Neural progenitor cell (in vitro differentiated cells): ENCODE results near the gene ZNF324. TPM values are rescaled to one million over a fixed set of nuclear protein-coding genes. Genes with fewer than 3 reads are reported as not detected.
A peak's percentile ranks its signal among the peaks of the same experiment; 100 is the strongest.
"Not testable (repeated sequence)": the region's sequence is repeated elsewhere in the genome, so short reads cannot be mapped to it uniquely, and the experiment has no call there.

Experiments
- DNase-seq: peaks from one replicate; pipeline ENCODE4 v3.0.0-alpha.2; 2016; ENCODE audit warnings: low spot score
- H2AFZ ChIP-seq: fragments of 200-600 bp; sonication (generic); replicated peaks from 2 replicates; pipeline ENCODE4 v1.6.1; 2016; ENCODE audit warnings: antibody characterized with exemption
- H3F3A ChIP-seq: fragments of 200-600 bp; sonication (generic); 2 replicates; pipeline ENCODE4 v1.6.1; 2016; ENCODE audit warnings: antibody characterized with exemption, low read depth
- H3K27ac ChIP-seq: fragments of 200-600 bp; sonication (generic); 2 replicates; pipeline ENCODE4 v1.5.1; 2016; ENCODE audit warnings: mild to moderate bottlenecking
- H3K27me3 ChIP-seq: fragments of 200-600 bp; sonication (generic); 2 replicates; pipeline ENCODE4 v1.6.1; 2016; ENCODE audit warnings: mild to moderate bottlenecking, moderate library complexity
- H3K36me3 ChIP-seq: fragments of 200-600 bp; sonication (generic); 2 replicates; pipeline ENCODE4 v1.5.1; 2016
- H3K4me1 ChIP-seq: fragments of 200-600 bp; sonication (generic); 2 replicates; pipeline ENCODE4 v1.6.1; 2016; ENCODE audit warnings: mixed run types
- H3K4me2 ChIP-seq: fragments of 200-600 bp; sonication (generic); 2 replicates; pipeline ENCODE4 v1.6.1; 2016
- H3K4me3 ChIP-seq: fragments of 200-600 bp; sonication (generic); 2 replicates; pipeline ENCODE4 v1.5.1; 2016
- H3K79me2 ChIP-seq: fragments of 200-600 bp; sonication (generic); 2 replicates; pipeline ENCODE4 v1.6.1; 2016; ENCODE audit warnings: low read depth
- H3K9ac ChIP-seq: fragments of 200-600 bp; sonication (generic); 2 replicates; pipeline ENCODE4 v1.6.1; 2016
- H3K9me3 ChIP-seq: fragments of 200-600 bp; sonication (generic); 2 replicates; pipeline ENCODE4 v1.5.1; 2016; ENCODE audit warnings: low read depth
- H4K20me1 ChIP-seq: fragments of 200-600 bp; sonication (generic); 2 replicates; pipeline ENCODE4 v1.6.1; 2016; ENCODE audit warnings: low read depth
- H3K27ac Mint-ChIP-seq: 3 replicates; pipeline ENCODE4 v1.8.0; 2021; ENCODE audit warnings: mixed read lengths
- H3K27me3 Mint-ChIP-seq: 2 replicates; pipeline ENCODE4 v1.8.0; 2022; ENCODE audit warnings: low read depth, mild to moderate bottlenecking, inconsistent platforms, moderate library complexity, mixed read lengths; ENCODE audit not compliant: insufficient read depth
- H3K36me3 Mint-ChIP-seq: 3 replicates; pipeline ENCODE4 v1.8.0; 2021; ENCODE audit warnings: mixed read lengths
- H3K4me1 Mint-ChIP-seq: 3 replicates; pipeline ENCODE4 v1.8.0; 2021; ENCODE audit warnings: mixed read lengths
- H3K4me3 Mint-ChIP-seq: 3 replicates; pipeline ENCODE4 v1.8.0; 2021; ENCODE audit warnings: mild to moderate bottlenecking, moderate library complexity, mixed read lengths
- H3K9me3 Mint-ChIP-seq: 3 replicates; pipeline ENCODE4 v1.8.0; 2020; ENCODE audit warnings: mixed read lengths
- CTCF ChIP-seq: fragments of 200-600 bp; sonication (generic); IDR thresholded peaks from 2 replicates; pipeline ENCODE4 v1.5.1; 2017; ENCODE audit warnings: antibody characterized with exemption, mild to moderate bottlenecking
- EZH2 ChIP-seq: fragments of 200-600 bp; sonication (generic); IDR thresholded peaks from 2 replicates; pipeline ENCODE4 v1.6.1; 2017; ENCODE audit warnings: antibody characterized with exemption, mild to moderate bottlenecking, moderate library complexity
- EZH2phosphoT487 ChIP-seq: fragments of 200-600 bp; sonication (generic); IDR thresholded peaks from 2 replicates; pipeline ENCODE4 v1.6.1; 2017; ENCODE audit warnings: antibody characterized with exemption
- total RNA-seq: library from RNA; depleted of rRNA; stranded (reverse); fragments of >200 nt; gene quantifications from 2 replicates; pipeline ENCODE4 v1.2.3, GENCODE V29; 2015; ENCODE audit warnings: low replicate concordance

Gene ZNF324
- total RNA-seq, 1 donor from 2014 or later = 4.2 TPM

- H3K79me2 ChIP-seq, H4K20me1 ChIP-seq, H3K4me1 ChIP-seq, H3K27ac ChIP-seq, H3F3A ChIP-seq, H3K4me3 ChIP-seq, H3K27ac Mint-ChIP-seq, H2AFZ ChIP-seq, H3K9me3 ChIP-seq, H3K36me3 ChIP-seq, H3K4me2 ChIP-seq, DNase-seq, H3K9ac ChIP-seq: not testable (repeated sequence)
- H3K27me3 Mint-ChIP-seq = peaks cover 20% of the 10 kb centered on the region
- peaks cover 12% of the 10 kb centered on the region for H3K4me1 Mint-ChIP-seq
- H3K4me3 Mint-ChIP-seq = peak overlapping the region; percentile 11
- peaks cover 12% of the 10 kb centered on the region for H3K36me3 Mint-ChIP-seq
- peaks cover 44% of the 10 kb centered on the region for H3K27me3 ChIP-seq
- peaks cover 27% of the 10 kb centered on the region for H3K9me3 Mint-ChIP-seq
These were observed 16.9 kb upstream of the ZNF324 start for GRCh38 chr19:58449980-58450379.

DNA sequence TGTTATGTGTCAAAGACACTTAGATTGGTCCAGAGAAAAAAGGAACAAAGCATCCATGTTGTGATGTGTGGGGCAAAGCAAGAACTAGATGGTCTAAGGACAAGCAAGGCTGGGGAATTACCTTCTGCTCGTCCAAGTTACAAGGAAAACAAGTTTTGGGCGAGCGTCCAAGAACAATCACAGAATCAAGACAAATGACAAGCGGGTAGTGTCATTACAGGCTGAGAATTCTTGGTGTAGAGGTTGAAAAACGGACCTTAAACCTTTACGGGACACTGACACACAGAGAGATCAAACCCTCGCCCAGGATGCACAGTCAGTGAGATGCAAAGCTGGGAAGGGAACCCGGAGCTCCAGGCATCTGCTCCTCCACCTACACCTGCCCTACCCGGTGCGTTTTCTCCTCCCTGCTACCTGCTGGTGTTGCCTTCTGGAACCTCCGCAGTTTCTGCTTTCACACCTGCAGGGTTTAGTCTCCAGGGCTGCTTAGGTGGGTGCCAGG lies 16.0 kb upstream of the ZNF324 start:
- Mint-ChIP-seq H3K36me3 (peaks cover 12% of the 10 kb centered on the region), H3K27ac (no peak overlapping the region), H3K4me1 (peaks cover 12% of the 10 kb centered on the region), H3K27me3 (peaks cover 20% of the 10 kb centered on the region), H3K4me3 (peak overlapping the region; percentile 91), H3K9me3 (peaks cover 27% of the 10 kb centered on the region)
- Histone ChIP-seq H3K4me3 (peak overlapping the region; percentile 83), H3K9me3 (peaks cover 4% of the 10 kb centered on the region), H3F3A (no peaks in the 10 kb centered on the region), H3K79me2 (no peaks in the 10 kb centered on the region), H2AFZ (peak overlapping the region; percentile 88), H3K9ac (no peak overlapping the region), H3K36me3 (no peaks in the 10 kb centered on the region), H3K27me3 (peaks cover 36% of the 10 kb centered on the region), H3K4me2 (peak overlapping the region; percentile 85), H3K27ac (no peak overlapping the region), H4K20me1 (no peaks in the 10 kb centered on the region), H3K4me1 (no peaks in the 10 kb centered on the region)
- TF ChIP-seq EZH2phosphoT487 (no peak), EZH2 (no peak), CTCF (no peak)
- DNase-seq = no peak

DNA sequence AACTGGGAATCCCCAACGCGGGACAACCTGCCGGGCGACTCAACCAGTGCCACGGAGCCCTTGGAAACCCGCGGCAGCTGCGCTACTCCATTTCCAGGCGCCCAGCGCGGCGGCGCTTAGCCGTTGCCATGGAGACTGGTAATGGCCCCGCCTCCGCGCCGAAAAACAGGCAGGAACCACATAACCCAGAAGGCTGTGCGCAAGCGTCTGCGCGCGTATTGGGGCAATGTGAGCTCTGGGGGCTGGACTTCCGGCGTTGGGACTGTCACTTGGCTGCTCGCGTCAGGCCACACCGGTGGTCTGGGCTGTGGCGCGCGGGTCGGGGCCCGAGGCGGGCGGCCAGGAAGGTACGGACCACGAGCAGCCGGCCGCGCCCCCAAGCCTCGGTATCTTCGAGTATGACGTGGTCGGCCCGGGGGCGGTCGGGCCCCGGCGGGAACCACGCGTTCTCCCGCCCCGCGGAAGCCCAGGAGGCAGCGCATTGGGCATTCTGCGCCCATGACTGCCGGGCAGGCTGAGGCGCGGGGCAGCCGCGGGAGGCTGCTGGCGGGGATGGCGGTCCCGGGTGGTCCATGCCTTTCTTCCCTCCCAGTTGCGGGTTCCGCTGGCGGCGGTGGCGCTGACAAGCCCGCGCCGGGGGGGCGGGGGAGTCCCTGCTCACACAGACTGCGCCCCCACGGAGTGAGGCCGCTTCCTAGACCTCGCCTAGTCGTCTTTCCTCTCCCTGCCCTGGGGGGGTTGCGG lies 15.3 kb upstream of the ZNF324 start, which contains the start of gene ZNF324B:
ZNF324B (plus strand) TSS at position 265 of the 744 bp plus-strand sequence. CDS start 2,080 bp downstream, outside the sequence.
- peak; percentile 99 for DNase-seq
- Mint-ChIP-seq H3K36me3 (peaks cover 12% of the 10 kb centered on the region), H3K4me3 (peak within 1 kb of the TSS; percentile 91), H3K9me3 (peaks cover 27% of the 10 kb centered on the region), H3K27me3 (peaks cover 17% of the 10 kb centered on the region), H3K27ac (no peak within 1 kb of the TSS), H3K4me1 (peaks cover 12% of the 10 kb centered on the region)
- TF ChIP-seq EZH2 (peak; percentile 50), CTCF (no peak)
- Histone ChIP-seq H3F3A (no peaks in the 10 kb centered on the region), H3K9ac (no peak within 1 kb of the TSS), H3K27me3 (peaks cover 32% of the 10 kb centered on the region), H3K27ac (no peak within 1 kb of the TSS), H3K36me3 (no peaks in the 10 kb centered on the region), H3K4me3 (peak within 1 kb of the TSS; percentile 83), H3K4me2 (peak within 1 kb of the TSS; percentile 85), H4K20me1 (no peaks in the 10 kb centered on the region), H3K9me3 (peaks cover 4% of the 10 kb centered on the region), H2AFZ (peak within 1 kb of the TSS; percentile 88), H3K79me2 (no peaks in the 10 kb centered on the region), H3K4me1 (no peaks in the 10 kb centered on the region)

DNA sequence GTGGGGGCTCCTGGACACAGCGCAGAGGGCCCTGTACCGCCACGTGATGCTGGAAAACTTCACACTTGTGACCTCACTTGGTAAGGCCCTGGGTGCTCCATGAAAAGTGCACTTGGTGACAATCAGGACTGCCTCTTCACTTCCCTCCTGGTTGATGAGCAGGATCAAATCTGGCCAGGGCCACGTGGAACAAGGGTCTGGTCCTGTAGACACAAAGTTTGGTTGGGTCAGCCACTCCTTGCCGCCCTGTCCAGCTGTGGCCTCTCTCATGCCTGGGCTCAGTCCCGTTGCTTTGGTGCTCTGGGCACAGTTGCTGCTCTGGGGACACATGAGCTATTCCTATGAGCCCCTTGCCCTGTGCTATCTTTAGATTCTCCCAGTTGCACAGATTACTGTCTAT lies 13.1 kb upstream of the ZNF324 start:
- peaks cover 12% of the 10 kb centered on the region for H3K4me1 Mint-ChIP-seq
- Histone ChIP-seq H3K4me2 (no peak overlapping the region), H3K9ac (no peak overlapping the region), H2AFZ (no peak overlapping the region), H3K4me3 (no peak overlapping the region), H3F3A (no peaks in the 10 kb centered on the region), H3K36me3 (no peaks in the 10 kb centered on the region), H3K27me3 (peaks cover 32% of the 10 kb centered on the region), H3K4me1 (no peaks in the 10 kb centered on the region), H3K79me2 (no peaks in the 10 kb centered on the region), H3K27ac (no peak overlapping the region), H4K20me1 (no peaks in the 10 kb centered on the region), H3K9me3 (peaks cover 2% of the 10 kb centered on the region)
- H3K27me3 Mint-ChIP-seq = peaks cover 9% of the 10 kb centered on the region
- no peak for DNase-seq
- peaks cover 15% of the 10 kb centered on the region for H3K36me3 Mint-ChIP-seq
- peaks cover 10% of the 10 kb centered on the region for H3K9me3 Mint-ChIP-seq
- no peak for TF ChIP-seq EZH2phosphoT487
- TF ChIP-seq CTCF = no peak
- TF ChIP-seq EZH2 = no peak
- H3K27ac Mint-ChIP-seq = no peak overlapping the region
- no peak overlapping the region for H3K4me3 Mint-ChIP-seq
